Right lobe of liver (tissue), 6 donors: ENCODE results near the gene TSEN2. TPM values are rescaled to one million over a fixed set of nuclear protein-coding genes. Genes with fewer than 3 reads are reported as not detected.

ENCODE experiments used
- ATAC-seq, 4 donors: fragments of 200-7000 bp; cut with Tn5 transposase; one replicate each; pipeline ENCODE4 v1.9.1; 2020; ENCODE audit warnings: mild to moderate bottlenecking in 4 of 4, moderate library complexity in 4 of 4
- DNase-seq, 3 donors: peaks; one replicate each; pipeline ENCODE4 v3.0.0-alpha.2; 2020
- H3K27ac ChIP-seq, 3 donors: fragments of 200-600 bp; one replicate each; pipeline ENCODE4 v1.8.0; 2022
- H3K27me3 ChIP-seq, 2 donors: fragments of 200-600 bp; one replicate each; pipeline ENCODE4 v1.8.0; 2022
- H3K36me3 ChIP-seq, 4 donors: fragments of 200-600 bp; sonication (generic) in 1 of 4; one replicate each; pipeline versions ENCODE4 v1.5.1 to v1.8.0; 2017 to 2022; ENCODE audit warnings: control low read depth in 1 of 4
- H3K4me1 ChIP-seq, 4 donors: fragments of 200-600 bp; sonication (generic) in 1 of 4; one replicate each; pipeline versions ENCODE4 v1.5.1 to v1.8.0; 2017 to 2022; ENCODE audit warnings: control low read depth in 1 of 4
- H3K4me3 ChIP-seq, 3 donors: fragments of 200-600 bp; one replicate each; pipeline ENCODE4 v1.8.0; 2022
- H3K9me3 ChIP-seq, 4 donors: fragments of 200-600 bp; sonication (generic) in 1 of 4; one replicate each; pipeline versions ENCODE4 v1.5.1 to v1.8.0; 2017 to 2022; ENCODE audit warnings: control low read depth in 1 of 4
- CTCF ChIP-seq, 4 donors: fragments of 200-600 bp in 3 of 4; fragments of 450-650 bp in 1 of 4; IDR thresholded peaks; one replicate each; pipeline versions ENCODE4 v1.5.1 to v1.8.0; 2016 to 2022; ENCODE audit warnings: antibody characterized with exemption in 4 of 4, mild to moderate bottlenecking in 2 of 4
- POLR2A ChIP-seq: fragments of 450-650 bp; IDR thresholded peaks from one replicate; pipeline ENCODE4 v1.6.1; 2017; ENCODE audit warnings: antibody characterized with exemption, mild to moderate bottlenecking
- WGBS: methylation state at CpG from one replicate; pipeline ENCODE4 v1.1.6; 2018; ENCODE audit warnings: low coverage, low lambda C conversion rate; ENCODE audit not compliant: insufficient coverage; ENCODE audit errors: missing lambda C conversion rate; 5-methylcytosine and 5-hydroxymethylcytosine counted together
- intact Hi-C, 2 donors: fragments of 100-400 bp; cut with DNase I; formaldehyde crosslinking; loops; one replicate each; pipeline versions ENCODE4 v1.11.2 to v1.14.1; 2022
- total RNA-seq, 6 experiments: library from RNA; depleted of rRNA in 2 of 6; stranded (reverse); fragments of >200 nt in 2 of 6; fragmentation: NEBNext Ultra II Directional in 3 of 6; extraction: Animal tissue kit (Norgen Biotek cat#: 25700) in 3 of 6; gene quantifications; one replicate each; pipeline versions ENCODE4 v1.1.0 to v1.2.4, GENCODE V29; 2016 to 2023
- donor health status: DM: no; HTN: yes; CAD: no.
- donor health status: DM: no; HTN: no; CAD: no.
- donor health status: DM: no; HTN: no; CAD: no.
- donor health status: DM: no; HTN: yes; CAD: no.
- donor health status: DM: no; HTN: yes; CAD: no.

TSEN2 gene
- total RNA-seq, 6 experiments from 2014 or later: 4.7 to 9.2 (median 6.4) TPM

- DNase-seq: no peak
- peak; percentile 28 to 85 (median 50) for ATAC-seq
- no peaks in the 10 kb centered on the region for H3K36me3 ChIP-seq
- 88% methylated on average over 1 of the region's 4 CpGs for WGBS
- intact Hi-C loops: no loop called here
- H3K27ac ChIP-seq: no peak within 1 kb of the TSS
- TF ChIP-seq CTCF (IDR thresholded peaks at IDR 0.05) (no peak), POLR2A (no peak)
- H3K9me3 ChIP-seq: no peaks in the 10 kb centered on the region
- no peaks in the 10 kb centered on the region for H3K4me1 ChIP-seq
- no peaks in the 10 kb centered on the region for H3K27me3 ChIP-seq
- no peak within 1 kb of the TSS for H3K4me3 ChIP-seq
These were observed 61.2 kb downstream of the TSEN2 start, which contains the start of gene MKRN2OS for GRCh38 chr3:12545473-12545791. MKRN2OS (minus strand) TSS chr3:12545499; CDS start chr3:12545464, 35 bp downstream.

DNA sequence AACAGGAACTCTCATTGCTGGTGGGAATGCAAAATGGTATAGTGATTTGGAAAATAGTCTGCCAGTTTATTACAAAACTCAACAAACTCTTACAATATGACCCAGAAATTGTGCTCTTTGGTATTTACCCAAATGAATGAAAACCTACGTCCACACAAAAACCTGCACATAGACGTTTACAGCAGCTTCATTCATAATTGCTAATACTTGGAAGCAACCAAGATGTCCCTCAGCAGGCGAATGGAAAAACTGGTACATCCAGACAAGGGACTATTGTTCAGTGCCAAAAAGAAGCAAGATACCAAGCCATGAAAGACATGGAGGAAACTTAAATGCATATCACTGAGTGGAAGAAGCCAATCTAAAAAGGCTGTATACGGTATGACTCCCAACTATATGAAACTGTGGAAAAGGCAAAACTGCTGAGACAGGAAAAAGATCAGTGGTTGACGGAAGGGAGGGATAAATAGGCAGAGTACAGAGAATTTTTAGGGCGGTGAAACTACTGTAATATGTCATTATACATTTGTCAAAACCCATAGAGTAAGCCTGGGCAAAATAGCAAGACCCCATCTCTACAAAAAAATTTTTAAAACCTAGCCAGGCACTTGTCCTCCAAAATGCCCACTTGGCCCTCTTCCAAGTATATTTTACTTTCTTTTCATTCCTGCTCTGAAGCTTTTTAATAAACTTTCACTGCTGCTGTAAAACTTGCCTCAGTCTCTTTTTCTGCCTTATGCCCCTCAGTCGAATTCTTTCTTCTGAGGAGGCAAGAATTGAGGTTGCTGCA is 65.9 kb downstream of the TSEN2 start:
- 60% methylated on average over 7 of the region's 7 CpGs for WGBS
- Histone ChIP-seq H3K4me3 (no peak overlapping the region), H3K27me3 (peaks cover 0 to 4% of the 10 kb centered on the region in 2 donors), H3K27ac (no peak overlapping the region), H3K9me3 (no peaks in the 10 kb centered on the region), H3K36me3 (no peaks in the 10 kb centered on the region), H3K4me1 (peaks cover 0 to 10% (median 0%) of the 10 kb centered on the region in 4 donors)
- no peak for TF ChIP-seq POLR2A
- no peak for TF ChIP-seq CTCF (IDR thresholded peaks at IDR 0.05)
- intact Hi-C loops: no loop called here
- no peak for ATAC-seq
- DNase-seq: no peak

GRCh38 chr3:12553921-12554391 is 69.7 kb downstream of the TSEN2 start:
- peak in 1 of 3 donors; percentile 23 for DNase-seq
- peaks cover 0 to 32% (median 5%) of the 10 kb centered on the region in 4 donors for H3K4me1 ChIP-seq
- no peak overlapping the region for H3K27ac ChIP-seq
- no peaks in the 10 kb centered on the region for H3K9me3 ChIP-seq
- H3K27me3 ChIP-seq: peaks cover 0 to 4% of the 10 kb centered on the region in 2 donors
- no peak for ATAC-seq
- no peaks in the 10 kb centered on the region for H3K36me3 ChIP-seq
- TF ChIP-seq CTCF (IDR thresholded peaks at IDR 0.05): no peak
- no peak for TF ChIP-seq POLR2A
- intact Hi-C loops: no loop called here
- 6% methylated on average over 25 of the region's 26 CpGs for WGBS
- peak overlapping the region; percentile 19 to 45 (median 28) for H3K4me3 ChIP-seq

GRCh38 chr3:12556314-12556689 is 72.0 kb downstream of the TSEN2 start:
- H3K9me3 ChIP-seq: no peaks in the 10 kb centered on the region
- H3K27ac ChIP-seq: peak overlapping the region; percentile 23 to 92 (median 90)
- no peak for DNase-seq
- H3K27me3 ChIP-seq: peaks cover 0 to 4% of the 10 kb centered on the region in 2 donors
- peaks cover 0 to 39% (median 8%) of the 10 kb centered on the region in 4 donors for H3K4me1 ChIP-seq
- peak in 3 of 4 donors; percentile 2 to 8 (median 2) for ATAC-seq
- TF ChIP-seq CTCF (IDR thresholded peaks at IDR 0.05): no peak
- no peak for TF ChIP-seq POLR2A
- 3% methylated on average over 8 of the region's 8 CpGs for WGBS
- intact Hi-C loops: no loop called here
- no peaks in the 10 kb centered on the region for H3K36me3 ChIP-seq
- H3K4me3 ChIP-seq: peak overlapping the region; percentile 74 to 88 (median 74)
